ENCODE results near the gene TPRKB.

DNA sequence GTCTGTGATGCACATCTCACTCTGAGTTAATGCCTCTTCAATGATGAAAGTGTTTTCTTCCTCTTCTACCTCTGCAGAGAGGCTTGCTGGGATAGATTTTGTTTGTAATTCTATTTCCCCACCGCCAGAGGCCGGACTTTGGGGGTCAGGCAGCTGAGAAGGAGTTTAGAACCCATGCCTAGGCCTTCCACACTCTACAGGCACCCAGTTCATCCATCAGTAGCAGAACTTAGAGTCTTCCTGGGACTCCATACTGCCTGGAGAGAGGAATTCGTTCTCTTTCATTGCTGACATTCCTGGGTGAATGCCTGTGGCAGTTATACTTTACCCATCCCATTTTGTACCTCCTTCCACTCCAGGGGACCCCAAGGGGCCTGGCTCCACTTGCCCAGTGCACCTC lies 9.1 kb downstream of the TPRKB start:
- no peak for TF ChIP-seq CTCF (IDR thresholded peaks at IDR 0.05)
- TF ChIP-seq POLR2A (IDR thresholded peaks at IDR 0.05), result no peak

Measured in lower leg skin (tissue), 3 donors.